ENCODE measurements around the gene ARHGEF9.

Gene ARHGEF9

GRCh38 chrX:63755892-63756291 lies 29.1 kb downstream of the ARHGEF9 start:
- TF ChIP-seq FOXP2 (optimal IDR thresholded peaks at IDR 0.05; ENCODE audit: borderline replicate concordance, extremely low read depth, extremely low read length, insufficient read depth) (no peak), POLR2AphosphoS5 (IDR thresholded peaks at IDR 0.05; ENCODE audit: low read depth, low read length) (no peak), REST (IDR thresholded peaks at IDR 0.05; ENCODE audit: insufficient read depth in 1 of 2, low read depth in 2 of 2, low read length in 2 of 2) (no peak), SIN3A (IDR thresholded peaks at IDR 0.05; ENCODE audit: borderline replicate concordance, insufficient read depth, low read length) (no peak), TAF1 (IDR thresholded peaks at IDR 0.05; ENCODE audit: borderline replicate concordance, insufficient read depth, low read length) (no peak)

- peak; percentile 62; the same call in 1 of the 2 replicates for TF ChIP-seq TAF1 (IDR thresholded peaks at IDR 0.05; ENCODE audit: borderline replicate concordance, insufficient read depth, low read length)
- TF ChIP-seq FOXP2 (optimal IDR thresholded peaks at IDR 0.05; ENCODE audit: borderline replicate concordance, extremely low read depth, extremely low read length, insufficient read depth): no peak
- TF ChIP-seq POLR2AphosphoS5 (IDR thresholded peaks at IDR 0.05; ENCODE audit: low read depth, low read length): peak; percentile 65
Measured at GRCh38 chrX:63754860-63755579, 30.0 kb downstream of the ARHGEF9 start.

GRCh38 chrX:63754136-63754859 lies 30.7 kb downstream of the ARHGEF9 start:
- TF ChIP-seq POLR2AphosphoS5 (IDR thresholded peaks at IDR 0.05; ENCODE audit: low read depth, low read length) (no peak), REST (IDR thresholded peaks at IDR 0.05; ENCODE audit: insufficient read depth in 1 of 2, low read depth in 2 of 2, low read length in 2 of 2) (no peak), FOXP2 (optimal IDR thresholded peaks at IDR 0.05; ENCODE audit: borderline replicate concordance, extremely low read depth, extremely low read length, insufficient read depth) (no peak), TAF1 (IDR thresholded peaks at IDR 0.05; ENCODE audit: borderline replicate concordance, insufficient read depth, low read length) (no peak), SIN3A (IDR thresholded peaks at IDR 0.05; ENCODE audit: borderline replicate concordance, insufficient read depth, low read length) (no peak)

- TF ChIP-seq TAF1 (IDR thresholded peaks at IDR 0.05; ENCODE audit: borderline replicate concordance, insufficient read depth, low read length): no peak
- TF ChIP-seq SIN3A (IDR thresholded peaks at IDR 0.05; ENCODE audit: borderline replicate concordance, insufficient read depth, low read length): no peak
- TF ChIP-seq REST (IDR thresholded peaks at IDR 0.05; ENCODE audit: insufficient read depth in 1 of 2, low read depth in 2 of 2, low read length in 2 of 2): no peak
- no peak for TF ChIP-seq POLR2AphosphoS5 (IDR thresholded peaks at IDR 0.05; ENCODE audit: low read depth, low read length)
- no peak for TF ChIP-seq FOXP2 (optimal IDR thresholded peaks at IDR 0.05; ENCODE audit: borderline replicate concordance, extremely low read depth, extremely low read length, insufficient read depth)
Measured at GRCh38 chrX:63751481-63751880, 33.5 kb downstream of the ARHGEF9 start.

GRCh38 chrX:63750811-63751210 lies 34.2 kb downstream of the ARHGEF9 start:
- TF ChIP-seq FOXP2 (optimal IDR thresholded peaks at IDR 0.05; ENCODE audit: borderline replicate concordance, extremely low read depth, extremely low read length, insufficient read depth) (no peak), POLR2AphosphoS5 (IDR thresholded peaks at IDR 0.05; ENCODE audit: low read depth, low read length) (no peak), TAF1 (IDR thresholded peaks at IDR 0.05; ENCODE audit: borderline replicate concordance, insufficient read depth, low read length) (no peak), REST (IDR thresholded peaks at IDR 0.05; ENCODE audit: insufficient read depth in 1 of 2, low read depth in 2 of 2, low read length in 2 of 2) (no peak), SIN3A (IDR thresholded peaks at IDR 0.05; ENCODE audit: borderline replicate concordance, insufficient read depth, low read length) (no peak)
